HepG2 (cell line): ENCODE data around the gene CFAP92. TPM values are rescaled to one million over a fixed set of nuclear protein-coding genes. Genes with fewer than 3 reads are reported as not detected.

Experiments used
- GTF3A ChIP-seq: sonication (generic); formaldehyde crosslinking; conservative IDR thresholded peaks from 2 replicates; pipeline ENCODE4 v1.4.0; 2020; ENCODE audit warnings: mild to moderate bottlenecking, missing genetic modification reagents
- HNRNPLL ChIP-seq: fragments of 200-400 bp; formaldehyde crosslinking; IDR thresholded peaks from 2 replicates; pipeline ENCODE4 v1.6.1; 2017; ENCODE audit warnings: mild to moderate bottlenecking, low read depth, low read length; ENCODE audit not compliant: poor library complexity, severe bottlenecking
- ISL2 ChIP-seq: sonication (generic); formaldehyde crosslinking; IDR thresholded peaks from 2 replicates; pipeline ENCODE4 v1.5.0; 2020; ENCODE audit warnings: missing genetic modification reagents
- NBN ChIP-seq: fragments of 450-650 bp; conservative IDR thresholded peaks from 2 replicates; pipeline ENCODE4 v1.6.1; 2017
- PATZ1 ChIP-seq: sonication (generic); formaldehyde crosslinking; IDR thresholded peaks from 2 replicates; pipeline ENCODE4 v1.4.0; 2020; ENCODE audit warnings: missing genetic modification reagents
- SRY ChIP-seq: sonication (generic); formaldehyde crosslinking; IDR thresholded peaks from 2 replicates; pipeline ENCODE4 v1.8.0; 2022; ENCODE audit warnings: mild to moderate bottlenecking, missing genetic modification reagents
- TARDBP ChIP-seq: sonication (generic); formaldehyde crosslinking; IDR thresholded peaks from 2 replicates; pipeline ENCODE4 v1.8.0; 2022; ENCODE audit warnings: mild to moderate bottlenecking, missing genetic modification reagents
- ZXDC ChIP-seq: sonication (generic); formaldehyde crosslinking; IDR thresholded peaks from 2 replicates; pipeline ENCODE4 v1.5.0; 2020; ENCODE audit warnings: mild to moderate bottlenecking, missing genetic modification reagents
- polyA plus RNA-seq, 8 experiments: library from polyadenylated mRNA; depleted of rRNA in 3 of 8; stranded (reverse) in 7 of 8; unstranded in 1 of 8; fragments of >200 nt; fragmentation: Illumina TruSeq in 4 of 8; extraction: Trizol in 4 of 8; gene quantifications; 2 replicates each; pipeline versions ENCODE4 v1.2.1 to v1.2.3, GENCODE V29; 2011 to 2016; ENCODE audit warnings: low read depth in 4 of 8, missing spikeins in 1 of 8, mixed read lengths in 1 of 8; ENCODE audit not compliant: insufficient read depth in 1 of 8
- total RNA-seq, 5 experiments: library from RNA; depleted of rRNA; stranded (reverse); fragments of >200 nt; fragmentation: Illumina TruSeq; extraction: Trizol; gene quantifications; 2 replicates each; pipeline ENCODE4 v1.2.3, GENCODE V29; 2016; ENCODE audit warnings: low read depth in 1 of 5
- TF ChIP-seq, protein P1 (sequence below): sonication (generic); formaldehyde crosslinking; IDR thresholded peaks from 2 replicates; pipeline ENCODE4 v1.5.0; 2020; ENCODE audit warnings: mild to moderate bottlenecking, missing genetic modification reagents, borderline replicate concordance
- TF ChIP-seq, protein P2 (sequence below): IDR thresholded peaks from 2 replicates; pipeline ENCODE4 v1.6.1; 2018; ENCODE audit warnings: missing genetic modification reagents, mild to moderate bottlenecking, missing compliant biosample characterization
- TF ChIP-seq, protein P3 (sequence below): sonication (generic); formaldehyde crosslinking; IDR thresholded peaks from 2 replicates; pipeline ENCODE4 v1.4.0; 2020; ENCODE audit warnings: missing genetic modification reagents

CFAP92 gene
- total and polyA plus RNA-seq, 2 of the 13 experiments (the other 11 are each of a cell fraction or from before 2014, with no cell fraction given), result 0.18 to 0.46 TPM

- TF ChIP-seq, protein P1, sequence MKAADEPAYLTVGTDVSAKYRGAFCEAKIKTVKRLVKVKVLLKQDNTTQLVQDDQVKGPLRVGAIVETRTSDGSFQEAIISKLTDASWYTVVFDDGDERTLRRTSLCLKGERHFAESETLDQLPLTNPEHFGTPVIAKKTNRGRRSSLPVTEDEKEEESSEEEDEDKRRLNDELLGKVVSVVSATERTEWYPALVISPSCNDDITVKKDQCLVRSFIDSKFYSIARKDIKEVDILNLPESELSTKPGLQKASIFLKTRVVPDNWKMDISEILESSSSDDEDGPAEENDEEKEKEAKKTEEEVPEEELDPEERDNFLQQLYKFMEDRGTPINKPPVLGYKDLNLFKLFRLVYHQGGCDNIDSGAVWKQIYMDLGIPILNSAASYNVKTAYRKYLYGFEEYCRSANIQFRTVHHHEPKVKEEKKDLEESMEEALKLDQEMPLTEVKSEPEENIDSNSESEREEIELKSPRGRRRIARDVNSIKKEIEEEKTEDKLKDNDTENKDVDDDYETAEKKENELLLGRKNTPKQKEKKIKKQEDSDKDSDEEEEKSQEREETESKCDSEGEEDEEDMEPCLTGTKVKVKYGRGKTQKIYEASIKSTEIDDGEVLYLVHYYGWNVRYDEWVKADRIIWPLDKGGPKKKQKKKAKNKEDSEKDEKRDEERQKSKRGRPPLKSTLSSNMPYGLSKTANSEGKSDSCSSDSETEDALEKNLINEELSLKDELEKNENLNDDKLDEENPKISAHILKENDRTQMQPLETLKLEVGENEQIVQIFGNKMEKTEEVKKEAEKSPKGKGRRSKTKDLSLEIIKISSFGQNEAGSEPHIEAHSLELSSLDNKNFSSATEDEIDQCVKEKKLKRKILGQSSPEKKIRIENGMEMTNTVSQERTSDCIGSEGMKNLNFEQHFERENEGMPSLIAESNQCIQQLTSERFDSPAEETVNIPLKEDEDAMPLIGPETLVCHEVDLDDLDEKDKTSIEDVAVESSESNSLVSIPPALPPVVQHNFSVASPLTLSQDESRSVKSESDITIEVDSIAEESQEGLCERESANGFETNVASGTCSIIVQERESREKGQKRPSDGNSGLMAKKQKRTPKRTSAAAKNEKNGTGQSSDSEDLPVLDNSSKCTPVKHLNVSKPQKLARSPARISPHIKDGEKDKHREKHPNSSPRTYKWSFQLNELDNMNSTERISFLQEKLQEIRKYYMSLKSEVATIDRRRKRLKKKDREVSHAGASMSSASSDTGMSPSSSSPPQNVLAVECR (CRISPR knock-in tag), result no peak; the same call in 1 of the 2 replicates
- TF ChIP-seq PATZ1 (CRISPR knock-in tag), result 0 out of 2 replicates have a peak, but pooled peaks have one; percentile 10
- TF ChIP-seq ISL2 (CRISPR knock-in tag), result no peak
- TF ChIP-seq HNRNPLL, result peak; percentile 20
- 0 out of 2 replicates have a peak, but pooled peaks have one; percentile 56 for TF ChIP-seq GTF3A (CRISPR knock-in tag)
- 0 out of 2 replicates have a peak, but pooled peaks have one; percentile 27 for TF ChIP-seq TARDBP
- TF ChIP-seq NBN, result no peak
- TF ChIP-seq, protein P2, sequence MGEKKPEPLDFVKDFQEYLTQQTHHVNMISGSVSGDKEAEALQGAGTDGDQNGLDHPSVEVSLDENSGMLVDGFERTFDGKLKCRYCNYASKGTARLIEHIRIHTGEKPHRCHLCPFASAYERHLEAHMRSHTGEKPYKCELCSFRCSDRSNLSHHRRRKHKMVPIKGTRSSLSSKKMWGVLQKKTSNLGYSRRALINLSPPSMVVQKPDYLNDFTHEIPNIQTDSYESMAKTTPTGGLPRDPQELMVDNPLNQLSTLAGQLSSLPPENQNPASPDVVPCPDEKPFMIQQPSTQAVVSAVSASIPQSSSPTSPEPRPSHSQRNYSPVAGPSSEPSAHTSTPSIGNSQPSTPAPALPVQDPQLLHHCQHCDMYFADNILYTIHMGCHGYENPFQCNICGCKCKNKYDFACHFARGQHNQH (CRISPR knock-in tag), result 0 out of 2 replicates have a peak, but pooled peaks have one; percentile 30
- TF ChIP-seq ZXDC (CRISPR knock-in tag), result 0 out of 2 replicates have a peak, but pooled peaks have one; percentile 34
- TF ChIP-seq, protein P3, sequence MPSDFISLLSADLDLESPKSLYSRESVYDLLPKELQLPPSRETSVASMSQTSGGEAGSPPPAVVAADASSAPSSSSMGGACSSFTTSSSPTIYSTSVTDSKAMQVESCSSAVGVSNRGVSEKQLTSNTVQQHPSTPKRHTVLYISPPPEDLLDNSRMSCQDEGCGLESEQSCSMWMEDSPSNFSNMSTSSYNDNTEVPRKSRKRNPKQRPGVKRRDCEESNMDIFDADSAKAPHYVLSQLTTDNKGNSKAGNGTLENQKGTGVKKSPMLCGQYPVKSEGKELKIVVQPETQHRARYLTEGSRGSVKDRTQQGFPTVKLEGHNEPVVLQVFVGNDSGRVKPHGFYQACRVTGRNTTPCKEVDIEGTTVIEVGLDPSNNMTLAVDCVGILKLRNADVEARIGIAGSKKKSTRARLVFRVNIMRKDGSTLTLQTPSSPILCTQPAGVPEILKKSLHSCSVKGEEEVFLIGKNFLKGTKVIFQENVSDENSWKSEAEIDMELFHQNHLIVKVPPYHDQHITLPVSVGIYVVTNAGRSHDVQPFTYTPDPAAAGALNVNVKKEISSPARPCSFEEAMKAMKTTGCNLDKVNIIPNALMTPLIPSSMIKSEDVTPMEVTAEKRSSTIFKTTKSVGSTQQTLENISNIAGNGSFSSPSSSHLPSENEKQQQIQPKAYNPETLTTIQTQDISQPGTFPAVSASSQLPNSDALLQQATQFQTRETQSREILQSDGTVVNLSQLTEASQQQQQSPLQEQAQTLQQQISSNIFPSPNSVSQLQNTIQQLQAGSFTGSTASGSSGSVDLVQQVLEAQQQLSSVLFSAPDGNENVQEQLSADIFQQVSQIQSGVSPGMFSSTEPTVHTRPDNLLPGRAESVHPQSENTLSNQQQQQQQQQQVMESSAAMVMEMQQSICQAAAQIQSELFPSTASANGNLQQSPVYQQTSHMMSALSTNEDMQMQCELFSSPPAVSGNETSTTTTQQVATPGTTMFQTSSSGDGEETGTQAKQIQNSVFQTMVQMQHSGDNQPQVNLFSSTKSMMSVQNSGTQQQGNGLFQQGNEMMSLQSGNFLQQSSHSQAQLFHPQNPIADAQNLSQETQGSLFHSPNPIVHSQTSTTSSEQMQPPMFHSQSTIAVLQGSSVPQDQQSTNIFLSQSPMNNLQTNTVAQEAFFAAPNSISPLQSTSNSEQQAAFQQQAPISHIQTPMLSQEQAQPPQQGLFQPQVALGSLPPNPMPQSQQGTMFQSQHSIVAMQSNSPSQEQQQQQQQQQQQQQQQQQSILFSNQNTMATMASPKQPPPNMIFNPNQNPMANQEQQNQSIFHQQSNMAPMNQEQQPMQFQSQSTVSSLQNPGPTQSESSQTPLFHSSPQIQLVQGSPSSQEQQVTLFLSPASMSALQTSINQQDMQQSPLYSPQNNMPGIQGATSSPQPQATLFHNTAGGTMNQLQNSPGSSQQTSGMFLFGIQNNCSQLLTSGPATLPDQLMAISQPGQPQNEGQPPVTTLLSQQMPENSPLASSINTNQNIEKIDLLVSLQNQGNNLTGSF (CRISPR knock-in tag), result peak; percentile 72; the same call in 1 of the 2 replicates
- TF ChIP-seq SRY, result peak; percentile 28; the same call in 1 of the 2 replicates
Observed at GRCh38 chr3:129026728-129027543, 33.1 kb upstream of the CFAP92 start (continued).
